Coronary artery (tissue), 2 donors: ENCODE results near the gene MIPOL1.

Experiments
- DNase-seq: peaks from one replicate; pipeline ENCODE4 v3.0.0-alpha.2; 2017; ENCODE audit warnings: low spot score
- H3K27ac ChIP-seq, 2 donors: fragments of 200-600 bp; sonication (generic); one replicate each; pipeline ENCODE4 v1.5.1; 2016 to 2019
- H3K4me3 ChIP-seq: fragments of 200-600 bp; sonication (generic); 2 replicates; pipeline ENCODE4 v1.5.1; 2016; ENCODE audit warnings: mild to moderate bottlenecking, moderate library complexity
- CTCF ChIP-seq: fragments of 200-600 bp; sonication (generic); IDR thresholded peaks from one replicate; pipeline ENCODE4 v1.5.1; 2019; ENCODE audit warnings: antibody characterized with exemption

MIPOL1 gene

GRCh38 chr14:37194698-37195097, 3.0 kb upstream of the MIPOL1 start:
- Histone ChIP-seq H3K4me3 (no peak overlapping the region), H3K27ac (no peak overlapping the region)
- TF ChIP-seq CTCF = no peak
- no peak for DNase-seq

- no peak for DNase-seq
- no peak for TF ChIP-seq CTCF
- Histone ChIP-seq H3K27ac (no peak overlapping the region), H3K4me3 (no peak overlapping the region)
Measured at GRCh38 chr14:37195327-37195726, 2.4 kb upstream of the MIPOL1 start.

GRCh38 chr14:37196604-37197420, 925 bp upstream of the MIPOL1 start:
- no peak for TF ChIP-seq CTCF
- Histone ChIP-seq H3K27ac (peak overlapping the region; percentile 92), H3K4me3 (peak overlapping the region; percentile 79)
- DNase-seq = no peak

GRCh38 chr14:37198273-37198598, 499 bp downstream of the MIPOL1 start:
- peak overlapping the region; percentile 79 for H3K4me3 ChIP-seq
- H3K27ac ChIP-seq = peak overlapping the region; percentile 92
- no peak for DNase-seq
- TF ChIP-seq CTCF = no peak

- no peak for TF ChIP-seq CTCF
- no peak overlapping the region for H3K27ac ChIP-seq
Measured at GRCh38 chr14:37198907-37199306, 1.2 kb downstream of the MIPOL1 start.

GRCh38 chr14:37201724-37202123, 4.0 kb downstream of the MIPOL1 start:
- TF ChIP-seq CTCF = no peak
- DNase-seq = no peak

More at GRCh38 chr14:37198907-37199306, 1.2 kb downstream of the MIPOL1 start:
- no peak for DNase-seq
- no peak overlapping the region for H3K4me3 ChIP-seq

GRCh38 chr14:37202265-37202664, 4.5 kb downstream of the MIPOL1 start:
- no peak for TF ChIP-seq CTCF
- H3K27ac ChIP-seq = no peak overlapping the region
- no peak overlapping the region for H3K4me3 ChIP-seq
- no peak for DNase-seq

More at GRCh38 chr14:37201724-37202123, 4.0 kb downstream of the MIPOL1 start:
- Histone ChIP-seq H3K27ac (no peak overlapping the region), H3K4me3 (no peak overlapping the region)
